GM19328 (cell line): ENCODE measurements around the gene MTFMT.
A peak's percentile ranks its signal among the peaks of the same experiment; 100 is the strongest.
"Not testable (repeated sequence)": the region's sequence is repeated elsewhere in the genome, so short reads cannot be mapped to it uniquely, and the experiment has no call there.

Source experiments
- ATAC-seq: cut with Tn5 transposase; IDR thresholded peaks from one replicate; pipeline ENCODE4 v1.9.1; 2021; ENCODE audit warnings: mild to moderate bottlenecking, moderate library complexity; ENCODE audit not compliant: unreplicated experiment

MTFMT gene

GRCh38 chr15:65060641-65061397 lies 31.4 kb upstream of the MTFMT start:
- ATAC-seq = no peak

DNA sequence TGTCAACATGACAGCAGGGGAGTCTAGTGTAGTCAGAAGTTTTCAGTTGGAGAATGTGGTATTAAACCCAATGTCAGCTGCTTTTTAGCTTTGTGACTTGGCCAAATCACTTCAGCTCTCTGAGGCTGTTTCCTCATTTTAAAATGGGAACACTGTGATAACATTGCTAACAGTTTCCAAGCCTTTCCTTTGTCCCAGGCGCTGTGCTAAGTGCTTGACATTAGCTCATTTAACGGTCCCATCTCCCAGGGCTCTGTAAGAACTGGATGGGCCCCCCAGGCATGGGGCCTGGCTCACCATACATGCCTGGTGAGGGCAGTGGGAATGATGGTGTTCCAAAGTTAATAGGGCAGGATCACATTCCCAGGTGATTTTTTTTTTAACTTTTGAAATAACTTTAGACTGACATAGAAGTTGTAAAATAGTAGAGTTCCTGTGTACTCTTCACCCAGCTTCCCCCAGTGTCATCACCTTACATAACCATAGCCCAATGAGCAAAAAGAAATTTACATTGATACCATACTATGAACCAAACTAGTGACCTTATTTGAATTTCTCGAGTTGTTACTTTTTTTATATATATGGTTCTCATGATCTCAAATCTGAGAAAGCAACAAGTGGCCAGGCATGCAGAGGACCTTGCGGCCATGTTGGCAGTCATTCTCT lies 30.6 kb upstream of the MTFMT start:
- no peak for ATAC-seq

DNA sequence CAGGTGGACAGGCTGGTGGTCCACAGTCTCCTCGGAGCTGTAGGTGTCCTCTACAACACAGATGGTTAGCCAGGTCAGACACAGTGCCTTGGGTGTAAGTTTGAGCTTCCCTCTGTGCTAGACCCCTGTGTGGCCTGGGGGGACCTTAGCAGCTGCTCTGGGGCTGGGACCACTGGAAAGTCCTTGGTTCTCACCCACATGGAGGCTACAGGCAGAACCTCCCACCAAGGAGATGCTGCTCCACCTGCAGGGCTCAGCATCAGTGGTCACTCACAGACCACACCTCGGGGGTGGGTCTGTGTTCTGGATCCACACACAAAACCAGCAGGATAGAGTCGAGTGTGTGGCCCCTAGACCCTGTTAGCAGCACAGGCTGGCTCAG lies 29.9 kb upstream of the MTFMT start:
- no peak for ATAC-seq

DNA sequence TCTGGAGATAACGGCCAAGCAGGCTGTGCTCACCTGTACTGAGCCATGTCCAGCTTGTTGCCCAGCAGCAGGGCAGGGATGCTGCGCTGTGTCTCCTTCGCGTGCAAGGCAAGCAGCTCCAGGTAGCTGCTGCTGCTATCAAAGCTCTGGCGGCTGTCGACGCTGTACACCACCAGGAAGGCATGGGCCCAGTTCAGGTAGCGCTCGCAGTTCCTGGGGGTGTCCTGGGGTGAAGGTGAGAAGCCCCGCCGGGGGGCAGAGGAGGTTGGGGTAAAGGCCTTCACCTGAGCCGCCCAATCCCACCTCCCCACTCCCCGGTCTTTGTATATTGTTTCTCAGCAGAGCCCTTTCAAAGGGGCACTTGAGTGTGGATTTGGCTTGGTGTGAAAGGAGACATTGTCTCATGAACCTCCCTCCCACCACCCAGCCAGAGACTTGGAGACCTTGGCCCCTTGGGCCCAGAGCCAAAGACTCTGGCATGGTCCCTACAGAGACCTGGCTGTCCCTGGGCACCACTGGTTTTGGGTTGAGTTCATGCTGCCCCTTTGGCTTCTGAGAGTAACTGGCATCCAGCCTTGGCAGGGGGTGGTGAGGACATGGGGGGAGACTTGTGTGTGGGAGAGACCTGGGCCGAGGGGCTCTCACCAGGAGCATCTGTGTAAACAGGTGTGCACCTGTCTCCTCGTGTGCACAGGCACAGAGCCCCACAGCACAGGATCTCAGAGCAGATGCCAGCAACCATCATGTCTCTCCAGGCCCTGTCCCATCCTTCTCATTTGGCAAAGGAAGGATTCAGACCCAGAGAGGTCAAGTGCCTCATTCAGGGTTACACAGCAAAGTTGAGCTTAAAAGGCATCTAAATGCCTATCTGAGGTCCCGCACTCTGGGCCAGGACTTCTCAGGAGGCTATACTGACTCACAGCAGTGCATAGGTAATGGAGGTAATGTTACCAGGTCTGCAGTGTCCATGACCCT lies 29.2 kb upstream of the MTFMT start:
- ATAC-seq = no peak

GRCh38 chr15:65057549-65057940 lies 28.1 kb upstream of the MTFMT start:
- no peak for ATAC-seq

- ATAC-seq = no peak
Measured at GRCh38 chr15:65056868-65057548, 27.6 kb upstream of the MTFMT start.

- no peak for ATAC-seq
Measured at GRCh38 chr15:65056106-65056505, 26.7 kb upstream of the MTFMT start.

DNA sequence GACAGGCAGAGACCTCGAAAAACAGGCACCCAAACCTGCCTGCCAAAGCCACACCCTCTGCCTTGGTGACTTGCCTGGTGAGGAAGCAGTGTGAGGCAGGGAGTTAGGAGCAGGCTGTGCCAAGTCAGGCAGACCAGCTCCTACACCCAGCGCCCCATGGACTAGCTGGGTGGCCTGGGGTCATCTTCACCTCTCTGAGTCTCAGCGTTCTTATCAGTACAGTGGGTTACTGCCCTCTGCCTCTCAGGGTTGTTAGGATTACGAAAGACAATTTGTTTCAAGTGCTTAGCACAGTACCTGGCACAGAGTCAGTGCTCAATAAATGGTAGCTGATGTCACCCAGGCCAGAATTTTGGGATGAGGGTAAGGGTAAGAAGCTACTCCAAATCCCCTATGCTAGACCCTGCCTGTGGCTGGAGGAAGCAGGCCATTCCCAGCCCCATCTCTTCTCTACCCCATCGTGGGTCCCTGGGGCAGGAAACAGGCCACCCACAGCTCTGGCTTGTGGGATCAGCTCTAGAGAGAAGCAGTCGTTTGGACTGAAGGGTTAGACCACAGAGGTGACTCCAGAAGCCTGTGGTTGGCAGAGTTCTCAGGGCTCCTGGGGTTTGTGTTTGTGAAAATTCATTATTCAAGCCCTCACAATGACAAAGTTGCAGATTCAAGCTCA lies 25.9 kb upstream of the MTFMT start:
- no peak for ATAC-seq

- no peak for ATAC-seq
Measured at GRCh38 chr15:65054333-65055200, 25.1 kb upstream of the MTFMT start.

GRCh38 chr15:65052956-65053355 lies 23.5 kb upstream of the MTFMT start:
- no peak for ATAC-seq

- ATAC-seq = no peak
Measured at GRCh38 chr15:65051266-65051665, 21.8 kb upstream of the MTFMT start.

- ATAC-seq = no peak
Measured at GRCh38 chr15:65050270-65050669, 20.8 kb upstream of the MTFMT start.

- peak; percentile 82 for ATAC-seq
Measured at GRCh38 chr15:65049418-65049840, 20.0 kb upstream of the MTFMT start.

DNA sequence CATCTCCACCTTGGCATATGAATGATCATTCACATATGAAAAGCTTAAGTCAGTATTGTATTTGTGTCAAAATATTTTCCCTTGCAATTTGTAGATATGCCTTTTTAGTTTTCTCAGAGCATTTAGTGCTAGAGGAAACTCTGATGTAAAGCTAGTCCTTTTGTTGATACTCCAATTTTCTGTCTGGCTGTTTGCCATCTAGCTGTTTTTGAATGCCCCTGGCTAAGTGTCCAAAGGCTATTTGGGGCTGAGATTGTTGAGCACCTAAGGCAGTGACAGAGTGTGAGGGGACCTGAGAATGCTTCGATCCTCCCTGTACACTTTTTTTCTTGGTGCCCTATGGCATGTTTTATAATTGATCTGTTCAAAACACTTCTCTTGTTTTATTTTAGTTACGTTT lies 18.8 kb upstream of the MTFMT start:
- ATAC-seq = no peak

DNA sequence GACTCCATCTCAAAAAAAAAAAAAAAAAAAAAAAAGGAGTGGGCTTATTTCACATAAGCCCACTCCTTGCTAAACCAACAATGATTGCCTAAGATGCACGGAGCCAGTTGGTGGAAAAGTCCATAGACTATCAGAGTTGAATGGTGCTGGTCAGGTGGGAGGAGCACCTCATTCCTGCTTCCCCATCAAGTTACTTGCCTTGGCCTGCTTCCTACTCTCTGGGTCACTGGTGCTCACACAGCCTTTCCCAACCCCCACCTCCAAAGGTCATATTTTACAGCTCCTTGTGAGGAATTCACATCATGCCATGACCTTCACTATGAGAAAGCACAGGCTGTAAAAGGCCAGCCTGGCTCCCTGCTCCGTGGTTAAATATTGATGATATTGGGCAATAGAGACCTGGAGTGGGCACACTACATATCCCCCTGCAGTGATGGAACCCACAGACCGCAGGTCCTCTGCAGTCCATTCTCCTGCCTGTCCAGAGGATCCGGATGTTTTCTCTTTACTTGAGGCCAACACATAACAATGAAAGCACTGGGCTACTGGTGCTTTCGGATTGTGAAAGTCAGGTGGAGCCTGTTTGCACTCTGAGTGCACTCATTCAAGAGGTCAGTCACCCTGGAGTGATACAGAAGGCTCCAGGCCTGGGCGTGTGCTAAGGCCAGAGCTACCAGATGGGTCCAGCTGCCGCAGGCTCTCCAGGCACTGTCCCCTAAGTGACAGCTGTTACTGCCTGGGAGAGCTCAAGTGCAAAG lies 15.5 kb upstream of the MTFMT start, which contains the start of gene SLC51B:
TSS of gene SLC51B (plus strand) at position 664 of the 758 bp plus-strand sequence. CDS start 4,618 bp downstream, outside the sequence.
- no peak for ATAC-seq

GRCh38 chr15:65044218-65044617 lies 14.8 kb upstream of the MTFMT start:
- not testable (repeated sequence) for ATAC-seq

GRCh38 chr15:65042776-65043327 lies 13.4 kb upstream of the MTFMT start:
- no peak for ATAC-seq

- ATAC-seq = no peak
Measured at GRCh38 chr15:65041787-65042186, 12.3 kb upstream of the MTFMT start.
